ENCODE data around the gene MRPL58. TPM values are rescaled to one million over a fixed set of nuclear protein-coding genes. Genes with fewer than 3 reads are reported as not detected.
"Not testable (repeated sequence)": the region's sequence is repeated elsewhere in the genome, so short reads cannot be mapped to it uniquely, and the experiment has no call there.

The MRPL58 gene
- total RNA-seq, 1 donor, result 23.5 TPM

GRCh38 chr17:74968361-74968780 is 44.1 kb upstream of the MRPL58 start:
- Histone ChIP-seq H3K27ac (ENCODE audit: low read depth, low read length) (no peak overlapping the region), H3K9me3 (ENCODE audit: low read depth, low read length) (no peaks in the 10 kb centered on the region), H3K4me3 (ENCODE audit: insufficient read depth, low read length) (no peak overlapping the region), H3K4me1 (ENCODE audit: insufficient read depth, low read length) (no peaks in the 10 kb centered on the region), H3K36me3 (ENCODE audit: insufficient read depth, low read length) (no peaks in the 10 kb centered on the region), H2AFZ (ENCODE audit: low read length) (no peak overlapping the region), H3K27me3 (ENCODE audit: insufficient read depth, low read length) (peaks cover 26% of the 10 kb centered on the region), H3K4me2 (ENCODE audit: insufficient read depth, low read length) (no peak overlapping the region), H4K20me1 (ENCODE audit: insufficient read depth, low read length) (no peaks in the 10 kb centered on the region), H3K79me2 (ENCODE audit: insufficient read depth, low read length) (no peaks in the 10 kb centered on the region)
- TF ChIP-seq CTCF (IDR thresholded peaks at IDR 0.05; ENCODE audit: extremely low read depth, low read depth, low read length), result no peak
- no peak for DNase-seq (ENCODE audit: insufficient read length, low spot score, missing footprints)

- not testable (repeated sequence) for DNase-seq (ENCODE audit: insufficient read length, low spot score, missing footprints); H3K27ac ChIP-seq (ENCODE audit: low read depth, low read length); H3K4me2 ChIP-seq (ENCODE audit: insufficient read depth, low read length); H3K4me1 ChIP-seq (ENCODE audit: insufficient read depth, low read length); H3K4me3 ChIP-seq (ENCODE audit: insufficient read depth, low read length); H2AFZ ChIP-seq (ENCODE audit: low read length); H3K36me3 ChIP-seq (ENCODE audit: insufficient read depth, low read length); H3K9me3 ChIP-seq (ENCODE audit: low read depth, low read length); H3K79me2 ChIP-seq (ENCODE audit: insufficient read depth, low read length); H4K20me1 ChIP-seq (ENCODE audit: insufficient read depth, low read length)
- H3K27me3 ChIP-seq (ENCODE audit: insufficient read depth, low read length), result peaks cover 35% of the 10 kb centered on the region
These were observed 43.0 kb upstream of the MRPL58 start for GRCh38 chr17:74969501-74969900.

GRCh38 chr17:74970395-74970794 is 42.1 kb upstream of the MRPL58 start:
- Histone ChIP-seq H3K4me1 (ENCODE audit: insufficient read depth, low read length) (no peaks in the 10 kb centered on the region), H3K4me2 (ENCODE audit: insufficient read depth, low read length) (no peak overlapping the region), H3K9me3 (ENCODE audit: low read depth, low read length) (no peaks in the 10 kb centered on the region), H2AFZ (ENCODE audit: low read length) (no peak overlapping the region), H3K27ac (ENCODE audit: low read depth, low read length) (no peak overlapping the region), H3K79me2 (ENCODE audit: insufficient read depth, low read length) (no peaks in the 10 kb centered on the region), H3K4me3 (ENCODE audit: insufficient read depth, low read length) (no peak overlapping the region), H3K27me3 (ENCODE audit: insufficient read depth, low read length) (peaks cover 42% of the 10 kb centered on the region), H3K36me3 (ENCODE audit: insufficient read depth, low read length) (no peaks in the 10 kb centered on the region), H4K20me1 (ENCODE audit: insufficient read depth, low read length) (no peaks in the 10 kb centered on the region)
- no peak for TF ChIP-seq CTCF (IDR thresholded peaks at IDR 0.05; ENCODE audit: extremely low read depth, low read depth, low read length)
- peak; percentile 73 for DNase-seq (ENCODE audit: insufficient read length, low spot score, missing footprints)

GRCh38 chr17:74971069-74971841 is 41.2 kb upstream of the MRPL58 start:
- Histone ChIP-seq H3K4me1 (ENCODE audit: insufficient read depth, low read length) (no peaks in the 10 kb centered on the region), H3K27me3 (ENCODE audit: insufficient read depth, low read length) (peaks cover 43% of the 10 kb centered on the region), H3K36me3 (ENCODE audit: insufficient read depth, low read length) (no peaks in the 10 kb centered on the region), H3K4me2 (ENCODE audit: insufficient read depth, low read length) (no peak overlapping the region), H3K4me3 (ENCODE audit: insufficient read depth, low read length) (no peak overlapping the region), H3K27ac (ENCODE audit: low read depth, low read length) (no peak overlapping the region), H2AFZ (ENCODE audit: low read length) (peak overlapping the region; percentile 10), H3K79me2 (ENCODE audit: insufficient read depth, low read length) (no peaks in the 10 kb centered on the region), H3K9me3 (ENCODE audit: low read depth, low read length) (no peaks in the 10 kb centered on the region), H4K20me1 (ENCODE audit: insufficient read depth, low read length) (no peaks in the 10 kb centered on the region)
- DNase-seq (ENCODE audit: insufficient read length, low spot score, missing footprints), result peak; percentile 77
- TF ChIP-seq CTCF (IDR thresholded peaks at IDR 0.05; ENCODE audit: extremely low read depth, low read depth, low read length), result no peak

Measured in osteoblast (primary cell).